GM21717 (cell line): ENCODE data around the gene CCL2.
A peak's percentile ranks its signal among the peaks of the same experiment; 100 is the strongest.

Experiments
- ATAC-seq: cut with Tn5 transposase; IDR thresholded peaks from one replicate; pipeline ENCODE4 v1.9.1; 2021; ENCODE audit warnings: mild to moderate bottlenecking, moderate library complexity; ENCODE audit not compliant: unreplicated experiment

CCL2 gene

DNA sequence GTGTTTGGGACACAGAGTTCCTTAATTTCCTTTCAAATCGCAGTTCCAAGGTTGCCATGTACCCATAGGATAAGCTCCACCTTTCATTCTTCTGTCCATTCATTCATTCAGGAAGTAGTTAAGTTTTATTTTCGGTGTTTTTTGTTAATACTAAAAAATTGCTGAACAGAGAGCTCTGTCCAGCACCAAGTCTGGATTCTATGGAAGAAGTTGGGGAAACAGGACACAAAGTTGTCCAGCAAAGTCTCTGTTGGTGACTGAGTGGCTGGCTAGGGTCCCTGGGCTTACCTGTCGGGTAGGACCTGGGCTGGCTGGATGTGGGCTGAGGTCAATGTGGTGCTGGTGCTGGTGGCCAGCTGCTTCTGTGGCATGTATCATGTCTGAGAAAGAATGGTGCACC is 17.6 kb upstream of the CCL2 start:
- ATAC-seq: no peak

DNA sequence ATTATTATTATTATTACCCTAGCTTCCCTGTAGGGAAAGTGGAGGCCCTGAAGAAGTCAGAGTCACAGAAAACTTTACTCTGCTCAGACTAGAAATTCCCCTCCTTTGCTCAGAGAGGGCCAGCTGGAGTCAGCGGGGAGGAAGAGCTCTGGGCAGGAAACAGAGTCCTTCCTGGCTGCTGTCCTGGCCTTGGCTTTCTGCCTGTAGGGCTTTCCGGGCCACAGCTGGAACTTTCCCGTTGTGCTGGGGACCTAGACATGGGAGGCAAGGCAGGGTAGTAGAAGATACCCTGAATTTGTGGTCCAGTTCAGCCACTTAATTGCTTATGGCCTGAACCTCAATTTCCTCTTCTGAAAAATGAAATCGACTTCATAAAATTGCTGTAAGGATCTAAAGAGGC is 14.0 kb upstream of the CCL2 start:
- ATAC-seq: no peak

DNA sequence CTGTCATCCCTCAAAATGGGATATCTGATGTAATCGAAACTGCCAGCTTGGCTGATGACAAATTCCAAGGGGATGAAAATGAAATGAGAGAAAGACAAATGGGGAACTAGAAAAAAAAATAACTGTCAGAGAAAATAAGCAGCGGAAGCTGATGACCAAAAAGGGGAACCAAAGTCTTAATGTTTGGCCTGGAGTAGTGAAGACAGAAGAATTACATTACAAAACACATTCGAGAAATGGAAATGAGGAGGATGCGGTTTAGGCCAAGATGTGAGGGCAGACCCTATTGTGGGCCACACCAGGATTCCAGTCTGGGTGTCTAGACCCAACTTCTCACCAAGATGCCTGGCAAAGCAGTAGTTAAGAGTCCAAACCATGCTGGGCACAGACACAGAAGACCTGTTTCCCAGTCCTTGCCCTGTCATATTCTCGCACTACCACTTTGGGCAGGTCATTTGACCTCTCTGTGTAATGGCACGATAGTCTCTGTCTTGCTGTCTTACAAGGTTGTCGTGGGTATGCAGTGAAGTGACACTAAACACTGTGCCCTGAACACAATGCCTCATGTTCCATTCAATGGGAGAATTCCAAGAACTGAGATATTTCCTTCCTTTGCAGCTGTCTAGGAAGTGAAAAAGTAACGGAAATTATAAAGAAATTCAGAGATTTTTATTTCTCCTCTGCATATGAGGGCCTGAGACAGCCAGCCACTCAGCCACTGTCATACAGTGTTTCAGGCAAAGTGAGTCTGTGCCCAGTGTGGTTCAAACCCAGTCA is 12.3 kb upstream of the CCL2 start:
- no peak for ATAC-seq

- no peak for ATAC-seq
These were observed 11.4 kb upstream of the CCL2 start for GRCh38 chr17:34243364-34244320.

- ATAC-seq: no peak
These were observed 9.7 kb upstream of the CCL2 start for GRCh38 chr17:34245351-34245905.

GRCh38 chr17:34246446-34246845 is 8.6 kb upstream of the CCL2 start:
- no peak for ATAC-seq

DNA sequence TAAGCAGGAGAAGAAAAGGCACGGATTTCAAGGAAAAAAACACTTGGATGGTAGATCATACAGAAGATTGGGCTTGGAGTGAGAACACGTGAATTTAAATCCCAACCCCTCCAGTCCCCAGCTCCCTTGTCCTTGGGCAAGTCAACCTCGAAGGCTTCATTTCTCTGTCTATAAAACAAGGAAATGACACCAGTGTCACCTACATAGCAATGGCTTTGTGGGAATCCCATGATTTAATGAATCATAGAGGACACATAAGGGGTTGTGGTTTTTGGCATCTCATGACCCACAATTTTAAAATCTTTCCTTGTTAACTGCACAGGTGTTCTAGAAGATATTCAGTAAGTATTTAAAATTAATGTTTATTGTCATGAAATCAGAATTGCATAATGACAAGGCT is 8.2 kb upstream of the CCL2 start:
- no peak for ATAC-seq

DNA sequence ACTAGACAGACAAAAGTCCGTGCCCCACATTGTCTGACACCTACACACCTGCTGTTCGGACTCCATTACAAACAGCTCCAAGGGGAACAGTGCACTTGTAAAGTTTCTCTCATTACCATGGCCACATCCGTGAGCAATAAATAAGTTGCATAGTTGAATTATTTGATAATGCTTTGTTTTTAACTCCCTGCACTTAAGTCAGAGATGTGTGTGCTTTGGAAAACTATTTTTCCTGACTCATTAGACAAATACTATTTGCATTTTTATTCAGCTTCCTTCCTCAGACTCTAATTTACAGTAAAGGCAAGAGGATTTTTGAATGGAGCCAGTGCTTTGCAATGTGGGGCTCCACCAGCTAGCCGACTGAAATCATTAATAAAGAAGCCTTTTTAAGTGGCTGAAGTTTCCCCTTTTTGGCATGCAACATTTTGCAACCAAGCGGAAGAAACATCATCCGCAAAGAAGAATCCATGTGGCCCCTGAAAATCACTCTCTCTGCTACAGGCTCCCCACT is 6.5 kb upstream of the CCL2 start:
- ATAC-seq: no peak

DNA sequence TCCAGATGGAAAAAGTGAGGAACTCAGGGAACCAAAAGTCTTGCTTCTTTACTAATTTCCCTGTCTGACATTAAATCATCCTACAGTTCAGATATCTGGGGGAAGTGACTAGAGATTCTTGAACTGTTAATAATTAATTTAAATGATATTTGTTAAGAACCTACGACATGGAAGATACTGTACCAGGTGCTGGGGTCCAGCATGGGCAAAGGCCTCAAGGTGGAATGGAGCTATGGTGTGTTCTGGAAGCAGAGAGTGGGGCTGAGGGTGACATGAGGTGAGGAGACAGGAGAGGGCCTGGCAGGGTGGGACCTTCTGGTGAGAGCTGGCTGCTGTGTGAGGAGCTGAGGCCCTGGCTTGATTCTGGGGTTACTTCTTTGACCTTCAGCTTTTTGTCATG is 6.0 kb upstream of the CCL2 start:
- no peak for ATAC-seq

DNA sequence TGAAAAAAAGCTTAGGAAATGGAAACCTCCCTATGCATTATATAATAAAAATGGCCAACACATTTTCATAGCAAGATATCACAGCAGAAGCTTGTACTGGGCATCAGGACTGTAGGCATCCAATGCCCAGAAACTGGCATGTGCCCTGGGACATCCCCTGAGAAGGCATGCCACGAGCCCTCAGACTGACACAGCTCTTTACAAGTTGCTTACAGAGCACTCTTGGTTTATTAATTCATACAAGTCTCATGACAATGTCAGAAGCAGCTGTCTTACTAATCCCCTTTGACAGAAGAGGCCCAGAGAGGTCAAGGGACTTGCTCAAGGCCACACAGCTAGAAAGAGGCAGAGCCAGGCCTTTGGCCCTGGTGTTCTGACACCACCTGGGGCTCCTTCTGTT is 5.6 kb upstream of the CCL2 start:
- no peak for ATAC-seq

DNA sequence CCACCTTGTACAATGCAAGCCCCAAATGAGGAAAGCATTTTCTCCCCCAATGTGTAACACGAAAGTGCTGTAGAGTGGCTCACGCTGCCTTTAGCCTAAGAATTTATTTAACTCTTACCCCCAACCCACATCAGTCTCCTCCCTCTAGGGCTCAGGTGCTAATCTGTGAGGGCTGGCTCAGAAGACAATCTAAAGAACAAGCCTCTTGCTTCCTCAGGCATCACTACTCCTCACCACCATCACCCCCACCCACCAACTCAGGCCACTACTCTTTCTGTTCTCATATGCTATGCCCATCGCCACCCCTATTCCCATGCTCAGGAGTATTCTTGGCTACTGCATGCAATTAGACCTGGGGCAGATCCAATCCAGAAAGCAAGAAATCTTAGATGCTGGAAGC is 3.9 kb upstream of the CCL2 start:
- no peak for ATAC-seq

DNA sequence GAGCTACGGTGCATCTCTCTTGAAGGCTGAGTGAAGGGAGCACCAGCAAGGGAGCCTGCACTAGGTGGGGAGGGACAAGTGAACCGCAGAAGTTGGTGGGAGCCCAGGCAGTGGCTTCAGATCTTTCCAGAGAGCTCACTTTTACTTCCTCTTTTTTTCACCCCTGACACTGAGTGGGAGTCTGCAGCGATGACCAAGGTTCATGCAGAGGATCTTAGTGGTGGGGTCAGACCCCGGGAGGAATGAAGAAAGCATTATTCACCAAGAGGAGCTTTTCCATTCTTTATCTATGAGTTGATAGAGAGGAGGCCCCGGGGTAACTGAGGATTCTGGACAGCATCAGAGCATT is 3.0 kb upstream of the CCL2 start:
- peak; percentile 76 for ATAC-seq

DNA sequence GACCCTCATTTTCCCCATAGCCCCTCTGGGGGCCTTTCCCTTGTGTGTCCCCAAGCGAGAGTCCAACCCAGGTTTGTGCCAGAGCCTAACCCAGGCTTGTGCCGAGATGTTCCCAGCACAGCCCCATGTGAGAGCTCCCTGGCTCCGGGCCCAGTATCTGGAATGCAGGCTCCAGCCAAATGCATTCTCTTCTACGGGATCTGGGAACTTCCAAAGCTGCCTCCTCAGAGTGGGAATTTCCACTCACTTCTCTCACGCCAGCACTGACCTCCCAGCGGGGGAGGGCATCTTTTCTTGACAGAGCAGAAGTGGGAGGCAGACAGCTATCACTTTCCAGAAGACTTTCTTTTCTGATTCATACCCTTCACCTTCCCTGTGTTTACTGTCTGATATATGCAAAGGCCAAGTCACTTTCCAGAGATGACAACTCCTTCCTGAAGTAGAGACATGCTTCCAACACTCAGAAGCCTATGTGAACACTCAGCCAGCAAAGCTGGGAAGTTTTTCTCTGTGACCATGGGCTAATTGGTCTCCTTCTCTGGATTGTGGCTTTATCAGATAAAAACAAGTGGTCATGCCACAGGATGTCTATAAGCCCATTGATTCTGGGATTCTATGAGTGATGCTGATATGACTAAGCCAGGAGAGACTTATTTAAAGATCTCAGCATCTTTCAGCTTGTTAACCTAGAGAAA is 2.5 kb upstream of the CCL2 start:
- ATAC-seq: no peak

GRCh38 chr17:34253139-34253525 is 2.0 kb upstream of the CCL2 start:
- no peak for ATAC-seq

DNA sequence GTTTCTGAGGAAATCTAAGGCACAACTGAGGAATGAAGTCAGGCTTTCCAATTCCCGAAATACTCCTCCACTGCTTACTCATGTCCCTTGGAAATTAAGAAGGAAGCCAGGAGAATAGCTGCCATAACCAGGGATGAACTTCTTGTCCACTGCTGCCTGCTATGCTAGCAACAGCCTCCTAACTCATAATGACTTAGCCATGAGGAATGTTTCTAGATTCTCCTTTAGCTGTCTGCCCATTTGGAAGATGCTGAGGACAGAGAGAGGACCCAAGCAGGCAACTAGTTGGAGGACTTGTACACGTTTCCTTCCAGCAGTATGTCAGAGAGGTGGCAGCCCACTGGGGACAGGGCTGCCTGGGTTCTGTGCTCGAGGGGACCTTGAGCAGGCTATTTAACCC is 939 bp upstream of the CCL2 start:
- ATAC-seq: no peak

- ATAC-seq: no peak
These were observed 272 bp downstream of the CCL2 start for GRCh38 chr17:34255381-34255732.

DNA sequence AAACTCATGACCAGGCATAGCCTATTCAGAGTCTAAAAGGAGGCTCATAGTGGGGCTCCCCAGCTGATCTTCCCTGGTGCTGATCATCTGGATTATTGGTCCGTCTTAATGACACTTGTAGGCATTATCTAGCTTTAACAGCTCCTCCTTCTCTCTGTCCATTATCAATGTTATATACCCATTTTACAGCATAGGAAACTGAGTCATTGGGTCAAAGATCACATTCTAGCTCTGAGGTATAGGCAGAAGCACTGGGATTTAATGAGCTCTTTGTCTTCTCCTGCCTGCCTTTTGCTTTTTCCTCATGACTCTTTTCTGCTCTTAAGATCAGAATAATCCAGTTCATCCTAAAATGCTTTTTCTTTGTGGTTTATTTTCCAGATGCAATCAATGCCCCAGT is 756 bp downstream of the CCL2 start:
- ATAC-seq: no peak

- no peak for ATAC-seq
These were observed 2.4 kb downstream of the CCL2 start for GRCh38 chr17:34257299-34257985.

GRCh38 chr17:34257986-34258326 is 2.9 kb downstream of the CCL2 start:
- no peak for ATAC-seq

DNA sequence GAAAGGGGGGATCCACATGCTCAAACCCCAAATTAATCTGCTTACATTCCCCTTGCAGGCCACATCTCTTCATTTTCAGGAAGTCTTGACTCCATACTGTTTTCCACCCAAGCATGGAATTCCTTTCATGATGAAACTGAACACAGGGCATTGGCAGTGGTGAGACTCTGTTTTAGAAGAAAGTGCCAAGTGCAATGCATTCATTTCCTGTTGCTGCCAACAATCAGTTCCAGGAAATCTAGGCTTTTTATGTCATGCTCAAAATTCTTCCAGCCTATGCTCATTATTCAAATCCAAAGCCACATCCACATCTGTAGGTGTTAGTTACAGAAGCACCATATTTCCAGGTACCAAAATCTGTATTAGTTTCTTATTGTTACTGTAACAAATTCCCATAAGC is 4.1 kb downstream of the CCL2 start:
- no peak for ATAC-seq

DNA sequence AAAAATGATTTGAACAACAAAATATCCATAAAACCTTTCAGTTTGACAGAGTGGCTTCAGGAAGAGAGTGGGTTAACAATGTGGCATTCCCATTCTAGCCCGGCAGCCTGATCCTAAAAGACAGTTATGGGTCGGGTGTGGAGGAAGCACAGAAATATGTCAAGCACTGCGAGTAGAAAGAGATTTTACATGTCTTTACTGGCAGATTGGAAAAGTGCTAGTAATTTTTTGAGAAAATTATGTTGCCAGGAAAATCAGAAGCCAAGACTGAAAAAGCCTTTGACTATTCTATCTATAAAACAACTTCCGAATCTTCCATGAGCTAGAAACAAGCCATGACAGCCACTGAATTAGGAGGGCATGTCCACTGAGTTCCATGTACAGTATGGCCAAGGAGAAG is 5.8 kb downstream of the CCL2 start:
- no peak for ATAC-seq
